ENCODE measurements around the gene KLF2. TPM values are rescaled to one million over a fixed set of nuclear protein-coding genes. Genes with fewer than 3 reads are reported as not detected.

KLF2 gene
- total and polyA plus RNA-seq, 8 donors, result 9.5 to 107 (median 59.3) TPM

DNA sequence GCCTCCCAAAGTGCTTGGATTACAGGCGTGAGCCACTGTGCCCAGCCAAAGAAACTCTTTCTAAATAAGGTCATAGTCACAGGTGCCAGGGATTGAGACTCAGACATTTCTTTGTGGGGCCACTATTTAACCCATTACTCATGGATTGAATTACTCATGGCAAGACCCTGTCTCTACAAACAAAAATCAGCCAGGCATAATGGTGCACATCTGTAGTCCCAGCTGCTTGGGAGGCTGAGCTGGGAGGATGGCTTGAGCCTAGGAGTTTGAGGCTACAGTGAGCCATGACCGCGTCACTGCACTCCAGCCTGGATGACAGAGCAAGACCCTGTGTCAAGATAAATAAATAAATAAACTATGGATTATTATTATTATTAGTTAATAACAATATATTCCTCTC, 3.6 kb upstream of the KLF2 start:
- intact Hi-C loops (cut with DNase I; ENCODE audit: low total_unique reads), result loop anchor here (10.0 kb wide), 1 partner anchor 46 kb away; no protein-coding TSS in a partner anchor
- no peak overlapping the region for H3K4me3 ChIP-seq
- H3K9me3 ChIP-seq, result no peaks in the 10 kb centered on the region
- peaks cover under 1 to 9% (median 4%) of the 10 kb centered on the region in 4 donors for H3K36me3 ChIP-seq
- 91 to 100% (median 95%) methylated on average over 3 of the region's 3 CpGs for WGBS, 5 donors
- TF ChIP-seq POLR2AphosphoS5 (IDR thresholded peaks at IDR 0.05), result no peak
- TF ChIP-seq EP300 (IDR thresholded peaks at IDR 0.05), result no peak
- TF ChIP-seq CTCF (IDR thresholded peaks at IDR 0.05), result no peak
- no peak for TF ChIP-seq POLR2A (IDR thresholded peaks at IDR 0.05)
- DNase-seq, result no peak
- H3K27ac ChIP-seq, result no peak overlapping the region
- no peaks in the 10 kb centered on the region for H3K27me3 ChIP-seq
- peaks cover 5 to 39% (median 21%) of the 10 kb centered on the region in 4 donors for H3K4me1 ChIP-seq

DNA sequence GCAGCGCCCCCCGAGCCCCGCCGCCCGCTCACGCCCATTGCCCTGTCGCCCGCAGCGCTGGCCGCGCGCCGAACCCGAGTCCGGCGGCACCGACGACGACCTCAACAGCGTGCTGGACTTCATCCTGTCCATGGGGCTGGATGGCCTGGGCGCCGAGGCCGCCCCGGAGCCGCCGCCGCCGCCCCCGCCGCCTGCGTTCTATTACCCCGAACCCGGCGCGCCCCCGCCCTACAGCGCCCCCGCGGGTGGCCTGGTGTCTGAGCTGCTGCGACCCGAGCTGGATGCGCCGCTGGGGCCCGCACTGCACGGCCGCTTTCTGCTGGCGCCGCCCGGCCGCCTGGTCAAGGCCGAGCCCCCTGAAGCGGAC, 518 bp downstream of the KLF2 start:
- intact Hi-C loops (cut with DNase I; ENCODE audit: low total_unique reads), result loop anchor here (10.0 kb wide), 1 partner anchor 50 kb away; no protein-coding TSS in a partner anchor
- Histone ChIP-seq H3K4me3 (peak overlapping the region; percentile 77 to 94 (median 84)), H3K9me3 (no peaks in the 10 kb centered on the region), H3K27me3 (no peaks in the 10 kb centered on the region), H3K36me3 (peaks cover 16 to 32% (median 27%) of the 10 kb centered on the region in 4 donors), H3K27ac (peak overlapping the region; percentile 91 to 98 (median 97)), H3K4me1 (peaks cover 28 to 62% (median 43%) of the 10 kb centered on the region in 4 donors)
- DNase-seq, result peak in 1 of 2 donors; percentile 69
- no peak for TF ChIP-seq POLR2A (IDR thresholded peaks at IDR 0.05)
- TF ChIP-seq CTCF (IDR thresholded peaks at IDR 0.05), result peak in 1 of 7 experiments; percentile 15
- 1 to 2% (median 1%) methylated on average over 9 to 52 of the region's 52 CpGs; no CpG with 5 or more reads in 1 of the 5 donors for WGBS, 5 donors

GRCh38 chr19:16325641-16326400, 1.2 kb downstream of the KLF2 start:
- no peaks in the 10 kb centered on the region for H3K27me3 ChIP-seq
- H3K4me3 ChIP-seq, result peak overlapping the region; percentile 77 to 94 (median 84)
- peak overlapping the region; percentile 91 to 98 (median 97) for H3K27ac ChIP-seq
- intact Hi-C loops (cut with DNase I; ENCODE audit: low total_unique reads), result loop anchor here (10.0 kb wide), 1 partner anchor 51 kb away; no protein-coding TSS in a partner anchor
- DNase-seq, result peak in 1 of 2 donors; percentile 83
- peaks cover 28 to 69% (median 43%) of the 10 kb centered on the region in 4 donors for H3K4me1 ChIP-seq
- WGBS, 5 donors, result 3 to 12% (median 5%) methylated on average over 22 to 82 of the region's 82 CpGs
- peaks cover 16 to 32% (median 27%) of the 10 kb centered on the region in 4 donors for H3K36me3 ChIP-seq
- H3K9me3 ChIP-seq, result no peaks in the 10 kb centered on the region
- TF ChIP-seq CTCF (IDR thresholded peaks at IDR 0.05) (no peak), POLR2AphosphoS5 (IDR thresholded peaks at IDR 0.05) (peak in 2 of 3 donors; percentile 81 to 91)

- H3K27me3 ChIP-seq, result no peaks in the 10 kb centered on the region
- peaks cover 28 to 75% (median 43%) of the 10 kb centered on the region in 4 donors for H3K4me1 ChIP-seq
- WGBS, 5 donors, result 58 to 74% (median 66%) methylated on average over 46 to 58 of the region's 58 CpGs
- H3K27ac ChIP-seq, result peak overlapping the region; percentile 91 to 98 (median 97)
- intact Hi-C loops (cut with DNase I; ENCODE audit: low total_unique reads), result loop anchor here (10.0 kb wide), 1 partner anchor 52 kb away; no protein-coding TSS in a partner anchor
- peak overlapping the region; percentile 77 to 94 (median 84) for H3K4me3 ChIP-seq
- no peak for TF ChIP-seq EP300 (IDR thresholded peaks at IDR 0.05)
- TF ChIP-seq POLR2AphosphoS5 (IDR thresholded peaks at IDR 0.05), result peak; percentile 53 to 88 (median 70)
- H3K9me3 ChIP-seq, result no peaks in the 10 kb centered on the region
- DNase-seq, result no peak
- H3K36me3 ChIP-seq, result peaks cover 16 to 32% (median 27%) of the 10 kb centered on the region in 4 donors
Measured at GRCh38 chr19:16326401-16327168, 2.0 kb downstream of the KLF2 start.

Data from stomach (tissue), 9 donors.